ENCODE results near the gene MTRF1. TPM values are rescaled to one million over a fixed set of nuclear protein-coding genes. Genes with fewer than 3 reads are reported as not detected.

MTRF1 gene
- total RNA-seq, 6 experiments from 2014 or later, result 6.0 to 10.5 (median 7.4) TPM

DNA sequence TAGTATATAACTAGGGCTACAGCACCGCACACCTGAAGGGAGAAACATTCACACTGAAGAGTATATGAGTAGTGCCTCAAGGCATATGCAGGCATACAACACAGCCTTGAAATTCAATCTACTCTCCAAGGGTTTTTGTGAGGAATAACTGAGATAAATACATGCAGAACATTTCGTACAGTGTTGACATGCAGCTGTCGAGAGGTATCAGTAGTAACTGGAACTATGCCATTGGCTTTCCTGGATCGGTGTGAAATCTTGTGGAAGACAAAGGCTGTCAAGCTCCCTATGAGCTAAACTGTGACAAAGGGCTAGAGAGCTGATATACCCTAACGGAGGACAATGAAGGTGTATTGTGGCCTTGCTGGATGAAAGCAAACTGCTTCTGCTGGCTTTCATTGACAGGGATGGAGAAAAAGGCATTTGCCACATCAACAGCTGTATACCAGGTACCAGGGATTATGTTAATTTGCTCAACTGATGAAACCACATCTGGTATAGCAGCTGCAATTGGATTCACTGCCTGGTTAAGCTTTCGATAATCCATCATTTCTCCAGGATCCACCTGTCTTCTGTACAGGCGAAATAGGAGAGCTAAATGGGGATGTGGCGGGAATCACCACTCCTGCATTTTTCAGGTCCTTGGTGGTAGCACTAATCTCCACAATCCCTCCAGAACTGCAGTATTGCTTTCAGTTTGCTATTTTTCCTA, 16.3 kb downstream of the MTRF1 start:
- WGBS (ENCODE audit: insufficient coverage, low coverage, low lambda C conversion rate, missing lambda C conversion rate), result 89% methylated on average over 5 of the region's 8 CpGs
- intact Hi-C loops (cut with DNase I), result no loop called here

DNA sequence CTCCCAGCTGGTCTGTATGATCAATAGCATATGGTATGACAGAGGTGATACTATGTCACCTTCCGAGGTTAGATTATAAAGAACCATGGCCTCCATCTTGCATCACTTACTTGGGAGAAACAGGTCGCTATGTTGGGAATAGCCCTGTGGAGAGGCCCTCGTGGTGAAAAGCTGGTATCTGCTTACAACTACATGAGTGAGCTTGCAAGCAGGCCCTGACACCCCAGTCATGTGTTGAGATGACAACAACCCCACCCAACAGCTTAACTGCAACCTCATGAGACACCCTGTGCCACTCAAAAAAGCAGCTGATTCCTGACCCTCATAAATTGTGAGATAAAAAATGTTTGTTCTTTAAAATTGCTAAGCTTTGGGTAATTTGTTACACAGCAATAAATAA, 18.8 kb downstream of the MTRF1 start:
- ATAC-seq (no peak), DNase-seq (no peak)
- peaks cover 0 to 7% (median 0%) of the 10 kb centered on the region in 4 donors for H3K36me3 ChIP-seq
- no peak for TF ChIP-seq POLR2A (IDR thresholded peaks at IDR 0.05)
- TF ChIP-seq, protein P1, sequence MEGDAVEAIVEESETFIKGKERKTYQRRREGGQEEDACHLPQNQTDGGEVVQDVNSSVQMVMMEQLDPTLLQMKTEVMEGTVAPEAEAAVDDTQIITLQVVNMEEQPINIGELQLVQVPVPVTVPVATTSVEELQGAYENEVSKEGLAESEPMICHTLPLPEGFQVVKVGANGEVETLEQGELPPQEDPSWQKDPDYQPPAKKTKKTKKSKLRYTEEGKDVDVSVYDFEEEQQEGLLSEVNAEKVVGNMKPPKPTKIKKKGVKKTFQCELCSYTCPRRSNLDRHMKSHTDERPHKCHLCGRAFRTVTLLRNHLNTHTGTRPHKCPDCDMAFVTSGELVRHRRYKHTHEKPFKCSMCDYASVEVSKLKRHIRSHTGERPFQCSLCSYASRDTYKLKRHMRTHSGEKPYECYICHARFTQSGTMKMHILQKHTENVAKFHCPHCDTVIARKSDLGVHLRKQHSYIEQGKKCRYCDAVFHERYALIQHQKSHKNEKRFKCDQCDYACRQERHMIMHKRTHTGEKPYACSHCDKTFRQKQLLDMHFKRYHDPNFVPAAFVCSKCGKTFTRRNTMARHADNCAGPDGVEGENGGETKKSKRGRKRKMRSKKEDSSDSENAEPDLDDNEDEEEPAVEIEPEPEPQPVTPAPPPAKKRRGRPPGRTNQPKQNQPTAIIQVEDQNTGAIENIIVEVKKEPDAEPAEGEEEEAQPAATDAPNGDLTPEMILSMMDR (IDR thresholded peaks at IDR 0.05), result no peak
- no peak overlapping the region for H3K4me3 ChIP-seq
- WGBS (ENCODE audit: insufficient coverage, low coverage, low lambda C conversion rate, missing lambda C conversion rate), result 100% methylated on average over 1 of the region's 3 CpGs
- H3K27me3 ChIP-seq, result no peaks in the 10 kb centered on the region
- no peak overlapping the region for H3K27ac ChIP-seq
- no peaks in the 10 kb centered on the region for H3K9me3 ChIP-seq
- H3K4me1 ChIP-seq, result no peaks in the 10 kb centered on the region
- intact Hi-C loops (cut with DNase I), result no loop called here

More for the DNA sequence above, 16.3 kb downstream of the MTRF1 start:
- Histone ChIP-seq H3K27me3 (no peaks in the 10 kb centered on the region), H3K9me3 (no peaks in the 10 kb centered on the region), H3K4me1 (no peaks in the 10 kb centered on the region), H3K36me3 (peaks cover 0 to 5% (median 0%) of the 10 kb centered on the region in 4 donors), H3K27ac (no peak overlapping the region), H3K4me3 (no peak overlapping the region)
- no peak for ATAC-seq
- no peak for DNase-seq
- TF ChIP-seq, protein P1 (IDR thresholded peaks at IDR 0.05), result no peak
- no peak for TF ChIP-seq POLR2A (IDR thresholded peaks at IDR 0.05)

DNA sequence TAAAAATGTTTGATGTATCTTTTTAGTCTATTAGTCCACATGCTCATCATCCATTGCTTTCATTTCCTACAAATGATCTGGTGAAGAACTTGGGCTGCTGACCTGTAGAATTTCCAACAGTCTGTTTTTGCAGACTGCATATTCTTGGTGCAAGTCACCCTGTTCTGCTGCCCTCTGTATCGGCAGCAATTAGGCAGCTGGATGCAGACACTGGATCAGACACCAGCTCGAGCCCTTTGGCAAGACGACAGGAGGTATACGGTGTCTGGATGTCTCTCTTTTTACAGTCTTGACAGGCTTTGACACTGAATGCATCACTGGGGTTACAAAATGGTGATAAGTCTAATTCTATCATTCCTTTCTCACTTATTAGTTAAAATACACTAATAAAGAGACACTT, 21.8 kb downstream of the MTRF1 start:
- no peak overlapping the region for H3K4me3 ChIP-seq
- DNase-seq (no peak), ATAC-seq (no peak)
- no peaks in the 10 kb centered on the region for H3K9me3 ChIP-seq
- no peak overlapping the region for H3K27ac ChIP-seq
- peaks cover 0 to 8% (median 0%) of the 10 kb centered on the region in 4 donors for H3K36me3 ChIP-seq
- 85% methylated on average over 4 of the region's 4 CpGs for WGBS (ENCODE audit: insufficient coverage, low coverage, low lambda C conversion rate, missing lambda C conversion rate)
- no peaks in the 10 kb centered on the region for H3K4me1 ChIP-seq
- TF ChIP-seq POLR2A (IDR thresholded peaks at IDR 0.05), result no peak
- TF ChIP-seq, protein P1 (IDR thresholded peaks at IDR 0.05), result no peak
- H3K27me3 ChIP-seq, result no peaks in the 10 kb centered on the region
- intact Hi-C loops (cut with DNase I), result no loop called here

DNA sequence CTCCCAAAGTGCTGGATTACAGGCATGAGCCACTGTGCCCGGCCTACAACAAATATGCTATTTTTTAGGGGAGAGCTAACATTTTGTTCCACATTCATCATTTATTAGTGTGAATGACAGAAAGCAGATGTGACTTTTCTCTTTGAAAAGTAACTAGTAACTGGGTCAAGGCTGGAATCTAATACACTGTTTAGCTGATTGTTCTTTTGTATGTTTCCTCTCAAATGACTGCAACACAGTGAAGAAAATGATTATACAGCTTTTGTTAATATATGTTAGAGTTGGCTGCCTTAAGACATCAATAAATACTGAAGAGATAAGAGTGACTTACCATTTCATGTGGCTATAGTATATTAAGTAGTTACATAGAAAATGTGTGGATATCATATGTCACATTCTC, 27.0 kb downstream of the MTRF1 start:
- H3K27ac ChIP-seq, result no peak overlapping the region
- no peaks in the 10 kb centered on the region for H3K9me3 ChIP-seq
- ATAC-seq (no peak), DNase-seq (no peak)
- H3K36me3 ChIP-seq, result peaks cover 0 to 8% (median 0%) of the 10 kb centered on the region in 4 donors
- TF ChIP-seq POLR2A (IDR thresholded peaks at IDR 0.05), result no peak
- TF ChIP-seq, protein P1 (IDR thresholded peaks at IDR 0.05), result no peak
- H3K4me3 ChIP-seq, result no peak overlapping the region
- intact Hi-C loops (cut with DNase I), result no loop called here
- peaks cover 0 to 15% (median 7%) of the 10 kb centered on the region in 4 donors for H3K4me1 ChIP-seq
- no peaks in the 10 kb centered on the region for H3K27me3 ChIP-seq
- WGBS (ENCODE audit: insufficient coverage, low coverage, low lambda C conversion rate, missing lambda C conversion rate), result 83% methylated on average over 1 of the region's 1 CpG

Data from right lobe of liver (tissue), 6 donors.